MM.1S (cell line): ENCODE data around the gene LAMTOR1.

Experiments used
- EZH2 ChIP-seq: fragments of 300-600 bp; sonication (generic); optimal IDR thresholded peaks from 2 replicates; pipeline ENCODE3; 2017; ENCODE audit warnings: low read depth, mild to moderate bottlenecking, antibody characterized with exemption, low read length, mixed read lengths
- EZH2phosphoT487 ChIP-seq: fragments of 300-600 bp; sonication (generic); IDR thresholded peaks from 2 replicates; pipeline ENCODE4 v1.6.1; 2018; ENCODE audit warnings: antibody characterized with exemption, low read length
- TF ChIP-seq, protein P1 (sequence below): fragments of 300-600 bp; sonication (generic); IDR thresholded peaks from 2 replicates; pipeline ENCODE4 v1.5.1; 2016; ENCODE audit warnings: antibody characterized with exemption, low read length, mixed read lengths

GRCh38 chr11:72144807-72145565, 41.9 kb upstream of the LAMTOR1 start:
- TF ChIP-seq, protein P1, sequence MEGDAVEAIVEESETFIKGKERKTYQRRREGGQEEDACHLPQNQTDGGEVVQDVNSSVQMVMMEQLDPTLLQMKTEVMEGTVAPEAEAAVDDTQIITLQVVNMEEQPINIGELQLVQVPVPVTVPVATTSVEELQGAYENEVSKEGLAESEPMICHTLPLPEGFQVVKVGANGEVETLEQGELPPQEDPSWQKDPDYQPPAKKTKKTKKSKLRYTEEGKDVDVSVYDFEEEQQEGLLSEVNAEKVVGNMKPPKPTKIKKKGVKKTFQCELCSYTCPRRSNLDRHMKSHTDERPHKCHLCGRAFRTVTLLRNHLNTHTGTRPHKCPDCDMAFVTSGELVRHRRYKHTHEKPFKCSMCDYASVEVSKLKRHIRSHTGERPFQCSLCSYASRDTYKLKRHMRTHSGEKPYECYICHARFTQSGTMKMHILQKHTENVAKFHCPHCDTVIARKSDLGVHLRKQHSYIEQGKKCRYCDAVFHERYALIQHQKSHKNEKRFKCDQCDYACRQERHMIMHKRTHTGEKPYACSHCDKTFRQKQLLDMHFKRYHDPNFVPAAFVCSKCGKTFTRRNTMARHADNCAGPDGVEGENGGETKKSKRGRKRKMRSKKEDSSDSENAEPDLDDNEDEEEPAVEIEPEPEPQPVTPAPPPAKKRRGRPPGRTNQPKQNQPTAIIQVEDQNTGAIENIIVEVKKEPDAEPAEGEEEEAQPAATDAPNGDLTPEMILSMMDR, result no peak
- TF ChIP-seq EZH2phosphoT487, result no peak
- TF ChIP-seq EZH2, result no peak
